Mesothelial cell of epicardium (in vitro differentiated cells): ENCODE data around the gene DLEC1. TPM values are rescaled to one million over a fixed set of nuclear protein-coding genes. Genes with fewer than 3 reads are reported as not detected.

Experiments used
- DNase-seq, 2 experiments: peaks; one replicate each; pipeline ENCODE4 v3.0.0; 2021; ENCODE audit warnings: low spot score in 2 of 2; ENCODE audit not compliant: unreplicated experiment in 2 of 2
- H3K27ac Mint-ChIP-seq: 2 replicates; pipeline ENCODE4 v1.8.0; 2021; ENCODE audit warnings: mixed read lengths
- H3K27me3 Mint-ChIP-seq: 2 replicates; pipeline ENCODE4 v1.8.0; 2021; ENCODE audit warnings: low read depth, mixed read lengths
- H3K36me3 Mint-ChIP-seq: 2 replicates; pipeline ENCODE4 v1.8.0; 2021; ENCODE audit warnings: mixed read lengths
- H3K4me1 Mint-ChIP-seq: 2 replicates; pipeline ENCODE4 v1.8.0; 2021; ENCODE audit warnings: mixed read lengths
- H3K4me3 Mint-ChIP-seq: 2 replicates; pipeline ENCODE4 v1.8.0; 2021; ENCODE audit warnings: mild to moderate bottlenecking, moderate library complexity, mixed read lengths
- H3K9me3 Mint-ChIP-seq: 2 replicates; pipeline ENCODE4 v1.8.0; 2021; ENCODE audit warnings: mixed read lengths
- total RNA-seq: library from RNA; stranded (reverse); gene quantifications from 3 replicates; pipeline ENCODE4 v1.2.1, GENCODE V29; 2021
- TF ChIP-seq, protein P1 (sequence below): fragments of 200-600 bp; sonication (generic); IDR thresholded peaks from one replicate; pipeline ENCODE4 v1.5.0; 2021; ENCODE audit warnings: antibody characterized with exemption; ENCODE audit not compliant: unreplicated experiment

Gene DLEC1
- 1.3 to 1.8 TPM (median 1.4 TPM) in 3 replicates for total RNA-seq

- no peaks in the 10 kb centered on the region for H3K9me3 Mint-ChIP-seq
- DNase-seq: peak in 1 of 2 experiments; percentile 62
Measured at GRCh38 chr3:38039101-38039898, at the start of gene DLEC1. Gene DLEC1 (plus strand): TSS chr3:38039208. CDS start chr3:38039226, 18 bp downstream.

GRCh38 chr3:37989821-37990480, 49.1 kb upstream of the DLEC1 start:
- peaks cover 4% of the 10 kb centered on the region for H3K27me3 Mint-ChIP-seq
- no peak overlapping the region for H3K27ac Mint-ChIP-seq
- H3K4me3 Mint-ChIP-seq: no peak overlapping the region
- H3K9me3 Mint-ChIP-seq: no peaks in the 10 kb centered on the region
- DNase-seq: no peak
- TF ChIP-seq, protein P1, sequence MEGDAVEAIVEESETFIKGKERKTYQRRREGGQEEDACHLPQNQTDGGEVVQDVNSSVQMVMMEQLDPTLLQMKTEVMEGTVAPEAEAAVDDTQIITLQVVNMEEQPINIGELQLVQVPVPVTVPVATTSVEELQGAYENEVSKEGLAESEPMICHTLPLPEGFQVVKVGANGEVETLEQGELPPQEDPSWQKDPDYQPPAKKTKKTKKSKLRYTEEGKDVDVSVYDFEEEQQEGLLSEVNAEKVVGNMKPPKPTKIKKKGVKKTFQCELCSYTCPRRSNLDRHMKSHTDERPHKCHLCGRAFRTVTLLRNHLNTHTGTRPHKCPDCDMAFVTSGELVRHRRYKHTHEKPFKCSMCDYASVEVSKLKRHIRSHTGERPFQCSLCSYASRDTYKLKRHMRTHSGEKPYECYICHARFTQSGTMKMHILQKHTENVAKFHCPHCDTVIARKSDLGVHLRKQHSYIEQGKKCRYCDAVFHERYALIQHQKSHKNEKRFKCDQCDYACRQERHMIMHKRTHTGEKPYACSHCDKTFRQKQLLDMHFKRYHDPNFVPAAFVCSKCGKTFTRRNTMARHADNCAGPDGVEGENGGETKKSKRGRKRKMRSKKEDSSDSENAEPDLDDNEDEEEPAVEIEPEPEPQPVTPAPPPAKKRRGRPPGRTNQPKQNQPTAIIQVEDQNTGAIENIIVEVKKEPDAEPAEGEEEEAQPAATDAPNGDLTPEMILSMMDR: no peak
- peaks cover 23% of the 10 kb centered on the region for H3K4me1 Mint-ChIP-seq
- no peaks in the 10 kb centered on the region for H3K36me3 Mint-ChIP-seq

More at GRCh38 chr3:38039101-38039898, at the start of gene DLEC1:
- TF ChIP-seq, protein P1: no peak
- Mint-ChIP-seq H3K4me1 (peaks cover 14% of the 10 kb centered on the region), H3K27me3 (peaks cover 39% of the 10 kb centered on the region), H3K4me3 (peak within 1 kb of the TSS; percentile 70), H3K36me3 (no peaks in the 10 kb centered on the region), H3K27ac (peak within 1 kb of the TSS; percentile 12)

GRCh38 chr3:37990527-37990926, 48.5 kb upstream of the DLEC1 start, which contains the start of gene VILL:
Gene VILL (plus strand): TSS chr3:37990786. CDS start chr3:37993673, 2,887 bp downstream.
- no peaks in the 10 kb centered on the region for H3K9me3 Mint-ChIP-seq
- TF ChIP-seq, protein P1: no peak
- H3K27me3 Mint-ChIP-seq: peaks cover 4% of the 10 kb centered on the region
- no peaks in the 10 kb centered on the region for H3K36me3 Mint-ChIP-seq
- peaks cover 27% of the 10 kb centered on the region for H3K4me1 Mint-ChIP-seq
- no peak within 1 kb of the TSS for H3K4me3 Mint-ChIP-seq
- no peak for DNase-seq
- no peak within 1 kb of the TSS for H3K27ac Mint-ChIP-seq

GRCh38 chr3:37991109-37991508, 47.9 kb upstream of the DLEC1 start:
- peaks cover 27% of the 10 kb centered on the region for H3K4me1 Mint-ChIP-seq

GRCh38 chr3:37991823-37992222, 47.2 kb upstream of the DLEC1 start:
- DNase-seq: no peak
- H3K4me3 Mint-ChIP-seq: no peak overlapping the region

More at GRCh38 chr3:37991109-37991508, 47.9 kb upstream of the DLEC1 start:
- Mint-ChIP-seq H3K4me3 (no peak overlapping the region), H3K36me3 (no peaks in the 10 kb centered on the region), H3K27me3 (peaks cover 4% of the 10 kb centered on the region), H3K27ac (no peak overlapping the region), H3K9me3 (no peaks in the 10 kb centered on the region)
- no peak for DNase-seq
- TF ChIP-seq, protein P1: no peak

More at GRCh38 chr3:37991823-37992222, 47.2 kb upstream of the DLEC1 start:
- no peak overlapping the region for H3K27ac Mint-ChIP-seq
- TF ChIP-seq, protein P1: no peak
- H3K4me1 Mint-ChIP-seq: peaks cover 26% of the 10 kb centered on the region
- H3K27me3 Mint-ChIP-seq: peaks cover 4% of the 10 kb centered on the region
- H3K9me3 Mint-ChIP-seq: no peaks in the 10 kb centered on the region
- no peaks in the 10 kb centered on the region for H3K36me3 Mint-ChIP-seq
